Stimulated activated memory B cell treated with anti-CD40 and anti-IgM and Interleukin-4, amounts not matched to agents 10 μg/mL and 1 μg/mL and 100 μg/mL, for 72 hours (primary cell): Measurements from ENCODE around the gene POSTN.
"Not testable (repeated sequence)": the region's sequence is repeated elsewhere in the genome, so short reads cannot be mapped to it uniquely, and the experiment has no call there.

Source experiments
- ATAC-seq: fragments of 150-1000 bp; cut with Tn5 transposase; 2 replicates; pipeline ENCODE4 v1.10.0; 2021
- H3K27ac Mint-ChIP-seq: one replicate; pipeline ENCODE4 v1.8.0; 2022; ENCODE audit warnings: mild to moderate bottlenecking, mixed read lengths
- H3K27me3 Mint-ChIP-seq: one replicate; pipeline ENCODE4 v1.8.0; 2022; ENCODE audit warnings: mixed read lengths
- H3K36me3 Mint-ChIP-seq: one replicate; pipeline ENCODE4 v1.8.0; 2022; ENCODE audit warnings: mixed read lengths
- H3K4me1 Mint-ChIP-seq: one replicate; pipeline ENCODE4 v1.8.0; 2022; ENCODE audit warnings: mixed read lengths
- H3K4me3 Mint-ChIP-seq: one replicate; pipeline ENCODE4 v1.8.0; 2022; ENCODE audit warnings: mild to moderate bottlenecking, moderate library complexity, mixed read lengths
- H3K9me3 Mint-ChIP-seq: one replicate; pipeline ENCODE4 v1.8.0; 2022; ENCODE audit warnings: mixed read lengths

POSTN gene

GRCh38 chr13:37613236-37613635 is 14.7 kb upstream of the POSTN start:
- Mint-ChIP-seq H3K36me3 (no peaks in the 10 kb centered on the region), H3K27me3 (no peaks in the 10 kb centered on the region), H3K27ac (no peak overlapping the region), H3K4me3 (no peak overlapping the region), H3K4me1 (no peaks in the 10 kb centered on the region), H3K9me3 (no peaks in the 10 kb centered on the region)
- ATAC-seq = no peak

GRCh38 chr13:37608750-37609339 is 10.3 kb upstream of the POSTN start:
- no peak for ATAC-seq
- Mint-ChIP-seq H3K27ac (no peak overlapping the region), H3K36me3 (no peaks in the 10 kb centered on the region), H3K4me1 (no peaks in the 10 kb centered on the region), H3K9me3 (peaks cover 5% of the 10 kb centered on the region), H3K27me3 (no peaks in the 10 kb centered on the region), H3K4me3 (no peak overlapping the region)

- ATAC-seq = no peak
- Mint-ChIP-seq H3K4me3 (no peak overlapping the region), H3K36me3 (no peaks in the 10 kb centered on the region), H3K27ac (no peak overlapping the region), H3K4me1 (no peaks in the 10 kb centered on the region), H3K27me3 (no peaks in the 10 kb centered on the region), H3K9me3 (peaks cover 5% of the 10 kb centered on the region)
Observed at GRCh38 chr13:37602733-37603381, 4.3 kb upstream of the POSTN start.

GRCh38 chr13:37601648-37602440 is 3.3 kb upstream of the POSTN start:
- no peaks in the 10 kb centered on the region for H3K36me3 Mint-ChIP-seq
- no peak overlapping the region for H3K4me3 Mint-ChIP-seq
- no peak for ATAC-seq
- H3K9me3 Mint-ChIP-seq = peaks cover under 1% of the 10 kb centered on the region
- no peaks in the 10 kb centered on the region for H3K27me3 Mint-ChIP-seq
- H3K4me1 Mint-ChIP-seq = no peaks in the 10 kb centered on the region
- no peak overlapping the region for H3K27ac Mint-ChIP-seq

GRCh38 chr13:37599519-37599918 is 951 bp upstream of the POSTN start:
- no peaks in the 10 kb centered on the region for H3K4me1 Mint-ChIP-seq
- no peak overlapping the region for H3K4me3 Mint-ChIP-seq
- ATAC-seq = no peak
- no peaks in the 10 kb centered on the region for H3K27me3 Mint-ChIP-seq
- no peak overlapping the region for H3K27ac Mint-ChIP-seq
- no peaks in the 10 kb centered on the region for H3K36me3 Mint-ChIP-seq
- H3K9me3 Mint-ChIP-seq = no peaks in the 10 kb centered on the region

- Mint-ChIP-seq H3K27ac (no peak overlapping the region), H3K9me3 (no peaks in the 10 kb centered on the region), H3K36me3 (no peaks in the 10 kb centered on the region), H3K4me1 (no peaks in the 10 kb centered on the region), H3K4me3 (no peak overlapping the region), H3K27me3 (no peaks in the 10 kb centered on the region)
- ATAC-seq = no peak
Observed at GRCh38 chr13:37597477-37598025, 1.0 kb downstream of the POSTN start.

- Mint-ChIP-seq H3K9me3 (no peaks in the 10 kb centered on the region), H3K4me1 (no peaks in the 10 kb centered on the region), H3K4me3 (no peak overlapping the region), H3K36me3 (no peaks in the 10 kb centered on the region), H3K27me3 (no peaks in the 10 kb centered on the region), H3K27ac (no peak overlapping the region)
- ATAC-seq = no peak
Observed at GRCh38 chr13:37596805-37597204, 1.8 kb downstream of the POSTN start.

- Mint-ChIP-seq H3K4me3 (no peak overlapping the region), H3K27ac (no peak overlapping the region), H3K4me1 (no peaks in the 10 kb centered on the region), H3K27me3 (no peaks in the 10 kb centered on the region), H3K9me3 (no peaks in the 10 kb centered on the region), H3K36me3 (no peaks in the 10 kb centered on the region)
- no peak for ATAC-seq
Observed at GRCh38 chr13:37595162-37595561, 3.4 kb downstream of the POSTN start.

- Mint-ChIP-seq H3K4me3 (no peak overlapping the region), H3K27me3 (no peaks in the 10 kb centered on the region), H3K36me3 (no peaks in the 10 kb centered on the region), H3K27ac (no peak overlapping the region), H3K9me3 (no peaks in the 10 kb centered on the region), H3K4me1 (no peaks in the 10 kb centered on the region)
- no peak for ATAC-seq
Observed at GRCh38 chr13:37594550-37594949, 4.0 kb downstream of the POSTN start.

GRCh38 chr13:37589381-37589780 is 9.2 kb downstream of the POSTN start:
- ATAC-seq = not testable (repeated sequence)

GRCh38 chr13:37587236-37587635 is 11.3 kb downstream of the POSTN start:
- Mint-ChIP-seq H3K9me3 (no peaks in the 10 kb centered on the region), H3K27ac (no peak overlapping the region), H3K4me3 (no peak overlapping the region), H3K27me3 (no peaks in the 10 kb centered on the region), H3K4me1 (no peaks in the 10 kb centered on the region), H3K36me3 (no peaks in the 10 kb centered on the region)
- no peak for ATAC-seq

More at GRCh38 chr13:37589381-37589780, 9.2 kb downstream of the POSTN start:
- H3K36me3 Mint-ChIP-seq, H3K27ac Mint-ChIP-seq, H3K4me3 Mint-ChIP-seq, H3K4me1 Mint-ChIP-seq, H3K9me3 Mint-ChIP-seq, H3K27me3 Mint-ChIP-seq: not testable (repeated sequence)

GRCh38 chr13:37586164-37586563 is 12.4 kb downstream of the POSTN start:
- Mint-ChIP-seq H3K27me3 (no peaks in the 10 kb centered on the region), H3K27ac (no peak overlapping the region), H3K9me3 (no peaks in the 10 kb centered on the region), H3K36me3 (no peaks in the 10 kb centered on the region), H3K4me3 (no peak overlapping the region), H3K4me1 (no peaks in the 10 kb centered on the region)
- ATAC-seq = no peak

- no peak for ATAC-seq
- Mint-ChIP-seq H3K4me1 (no peaks in the 10 kb centered on the region), H3K27me3 (no peaks in the 10 kb centered on the region)
Observed at GRCh38 chr13:37585541-37585940, 13.0 kb downstream of the POSTN start.

GRCh38 chr13:37576601-37577000 is 22.0 kb downstream of the POSTN start:
- Mint-ChIP-seq H3K4me3 (no peak overlapping the region), H3K36me3 (no peaks in the 10 kb centered on the region), H3K4me1 (no peaks in the 10 kb centered on the region), H3K27me3 (no peaks in the 10 kb centered on the region), H3K9me3 (no peaks in the 10 kb centered on the region), H3K27ac (no peak overlapping the region)
- ATAC-seq = no peak

More at GRCh38 chr13:37585541-37585940, 13.0 kb downstream of the POSTN start:
- H3K9me3 Mint-ChIP-seq = no peaks in the 10 kb centered on the region
- H3K4me3 Mint-ChIP-seq = no peak overlapping the region
- no peaks in the 10 kb centered on the region for H3K36me3 Mint-ChIP-seq
- no peak overlapping the region for H3K27ac Mint-ChIP-seq

- H3K27ac Mint-ChIP-seq = no peak overlapping the region
- H3K9me3 Mint-ChIP-seq = no peaks in the 10 kb centered on the region
- H3K4me1 Mint-ChIP-seq = no peaks in the 10 kb centered on the region
- no peak for ATAC-seq
- no peak overlapping the region for H3K4me3 Mint-ChIP-seq
- no peaks in the 10 kb centered on the region for H3K36me3 Mint-ChIP-seq
- no peaks in the 10 kb centered on the region for H3K27me3 Mint-ChIP-seq
Observed at GRCh38 chr13:37565425-37565824, 33.1 kb downstream of the POSTN start.
